HG03521 (cell line): ENCODE data around the gene TMEM52B.

Experiments
- ATAC-seq: cut with Tn5 transposase; IDR thresholded peaks from one replicate; pipeline ENCODE4 v1.9.1; 2021; ENCODE audit warnings: mild to moderate bottlenecking, moderate library complexity; ENCODE audit not compliant: unreplicated experiment

Gene TMEM52B

DNA sequence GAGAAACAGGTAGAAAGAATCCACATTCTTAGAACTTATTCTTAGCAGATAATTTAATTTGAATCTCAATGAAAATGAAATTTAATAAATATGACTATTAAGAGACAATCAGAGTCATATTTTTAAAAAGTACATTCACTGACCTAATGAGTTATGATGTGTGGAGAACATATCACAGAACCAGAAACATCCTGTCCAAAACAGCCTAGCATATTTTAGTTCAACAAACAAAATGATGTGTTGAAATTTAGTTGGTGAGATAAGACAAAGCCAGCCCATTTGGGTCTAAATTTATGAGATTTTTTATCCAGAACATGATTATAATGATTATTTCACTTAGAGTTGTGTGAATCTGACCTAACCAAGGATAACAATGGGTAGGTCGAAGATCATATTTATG is 59.7 kb downstream of the TMEM52B start:
- no peak for ATAC-seq

DNA sequence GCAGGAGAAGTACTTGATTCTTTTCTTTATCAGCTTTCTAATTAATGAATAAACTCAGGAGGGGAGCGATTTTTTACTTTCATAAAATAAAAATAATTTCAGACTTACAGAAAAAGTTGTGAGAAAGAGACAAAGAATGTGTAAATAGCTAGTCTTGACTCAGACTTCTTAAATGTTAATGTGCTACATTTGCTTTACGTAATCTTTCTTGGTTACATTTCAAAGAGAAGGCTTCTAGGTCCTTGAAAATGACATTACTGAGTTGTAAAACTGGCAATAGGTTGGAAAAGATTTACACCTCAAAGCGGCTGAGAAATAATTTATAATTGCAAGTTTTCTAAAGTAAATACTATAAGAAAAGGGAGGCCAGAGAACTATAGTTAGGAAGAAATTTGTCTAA is 62.5 kb downstream of the TMEM52B start:
- no peak for ATAC-seq
